ENCODE results near the gene PLD1.

PLD1 gene

DNA sequence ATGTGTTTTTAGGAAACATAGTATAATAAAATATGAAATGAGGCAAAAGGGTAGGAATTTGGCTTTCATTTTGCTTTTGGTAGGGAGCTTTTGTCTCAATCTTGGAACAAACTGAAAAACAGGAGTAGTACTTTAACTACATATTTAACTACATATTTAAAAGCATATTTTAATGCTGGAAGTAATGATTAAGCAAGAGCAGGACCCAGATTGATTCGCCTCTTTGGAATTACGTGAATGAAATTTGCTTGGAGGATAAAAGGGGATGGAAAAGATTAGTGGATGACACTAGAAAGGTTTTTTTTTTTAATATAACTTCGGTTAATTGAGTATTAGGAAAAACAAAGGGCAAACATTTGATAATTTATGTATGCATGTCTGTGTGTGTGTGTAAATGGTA lies 21.7 kb upstream of the PLD1 start:
- DNase-seq (ENCODE audit: extremely low read depth, low read depth): no peak
- TF ChIP-seq, protein P1, sequence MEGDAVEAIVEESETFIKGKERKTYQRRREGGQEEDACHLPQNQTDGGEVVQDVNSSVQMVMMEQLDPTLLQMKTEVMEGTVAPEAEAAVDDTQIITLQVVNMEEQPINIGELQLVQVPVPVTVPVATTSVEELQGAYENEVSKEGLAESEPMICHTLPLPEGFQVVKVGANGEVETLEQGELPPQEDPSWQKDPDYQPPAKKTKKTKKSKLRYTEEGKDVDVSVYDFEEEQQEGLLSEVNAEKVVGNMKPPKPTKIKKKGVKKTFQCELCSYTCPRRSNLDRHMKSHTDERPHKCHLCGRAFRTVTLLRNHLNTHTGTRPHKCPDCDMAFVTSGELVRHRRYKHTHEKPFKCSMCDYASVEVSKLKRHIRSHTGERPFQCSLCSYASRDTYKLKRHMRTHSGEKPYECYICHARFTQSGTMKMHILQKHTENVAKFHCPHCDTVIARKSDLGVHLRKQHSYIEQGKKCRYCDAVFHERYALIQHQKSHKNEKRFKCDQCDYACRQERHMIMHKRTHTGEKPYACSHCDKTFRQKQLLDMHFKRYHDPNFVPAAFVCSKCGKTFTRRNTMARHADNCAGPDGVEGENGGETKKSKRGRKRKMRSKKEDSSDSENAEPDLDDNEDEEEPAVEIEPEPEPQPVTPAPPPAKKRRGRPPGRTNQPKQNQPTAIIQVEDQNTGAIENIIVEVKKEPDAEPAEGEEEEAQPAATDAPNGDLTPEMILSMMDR (IDR thresholded peaks at IDR 0.05; ENCODE audit: low read depth, low read length, missing control alignments): no peak

DNA sequence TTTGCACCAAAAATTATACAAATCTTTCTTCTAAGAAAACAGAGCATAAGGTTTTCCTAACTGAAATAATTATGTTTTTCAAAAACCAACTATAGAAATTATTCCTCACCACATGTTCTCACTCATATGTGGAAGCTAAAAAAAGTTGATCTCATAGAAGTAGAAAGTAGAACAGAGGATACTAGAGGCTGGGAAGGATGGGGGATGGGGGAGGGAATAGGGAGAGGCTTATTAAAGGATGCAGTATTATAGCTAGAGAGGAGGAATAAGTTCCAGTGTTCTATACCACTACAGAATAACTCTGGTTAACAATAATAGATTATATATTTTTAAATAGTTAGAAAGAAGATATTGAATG lies 20.2 kb upstream of the PLD1 start:
- no peak overlapping the region for H3K4me3 ChIP-seq (replicated peaks; ENCODE audit: low read depth, low read length)
- no peak for DNase-seq (ENCODE audit: extremely low read depth, low read depth)
- TF ChIP-seq, protein P1 (IDR thresholded peaks at IDR 0.05; ENCODE audit: low read depth, low read length, missing control alignments): no peak

More for the DNA sequence above, 21.7 kb upstream of the PLD1 start:
- no peak overlapping the region for H3K4me3 ChIP-seq (replicated peaks; ENCODE audit: low read depth, low read length)

DNA sequence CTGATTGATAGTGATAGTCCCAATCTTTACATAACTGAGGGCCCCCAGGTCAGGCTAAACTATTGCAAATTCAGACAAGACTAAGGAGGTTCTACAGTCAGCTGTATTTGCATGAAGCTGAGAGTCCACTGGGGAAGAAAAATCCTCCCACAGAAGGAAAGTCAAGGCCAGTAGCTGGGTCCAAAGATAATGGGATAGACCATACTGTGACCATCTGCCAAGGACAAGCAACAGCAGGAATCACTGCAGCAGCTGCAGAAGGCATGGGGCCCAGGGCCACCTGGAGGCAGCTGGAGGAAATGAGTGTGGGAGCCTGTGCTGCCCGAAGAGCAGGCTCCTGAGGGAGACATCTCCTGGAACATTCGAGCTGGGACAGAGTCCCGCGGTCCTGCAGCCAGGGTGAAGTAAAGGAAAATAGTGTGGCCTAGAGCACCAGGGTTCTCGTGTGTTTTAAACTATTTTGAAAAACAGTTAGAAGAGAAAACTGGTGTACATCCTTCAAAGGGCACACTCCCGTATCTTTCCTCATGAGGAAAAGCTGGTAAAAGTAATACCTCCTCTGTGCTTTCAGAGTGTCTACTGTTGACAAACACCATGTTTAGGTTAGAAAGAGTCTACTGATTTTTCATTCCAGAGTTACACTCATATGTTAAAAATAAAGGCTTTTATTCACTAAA lies 19.7 kb upstream of the PLD1 start:
- peak; percentile 71 for DNase-seq (ENCODE audit: extremely low read depth, low read depth)
- TF ChIP-seq, protein P1 (IDR thresholded peaks at IDR 0.05; ENCODE audit: low read depth, low read length, missing control alignments): peak; percentile 77
- H3K4me3 ChIP-seq (replicated peaks; ENCODE audit: low read depth, low read length): no peak overlapping the region

DNA sequence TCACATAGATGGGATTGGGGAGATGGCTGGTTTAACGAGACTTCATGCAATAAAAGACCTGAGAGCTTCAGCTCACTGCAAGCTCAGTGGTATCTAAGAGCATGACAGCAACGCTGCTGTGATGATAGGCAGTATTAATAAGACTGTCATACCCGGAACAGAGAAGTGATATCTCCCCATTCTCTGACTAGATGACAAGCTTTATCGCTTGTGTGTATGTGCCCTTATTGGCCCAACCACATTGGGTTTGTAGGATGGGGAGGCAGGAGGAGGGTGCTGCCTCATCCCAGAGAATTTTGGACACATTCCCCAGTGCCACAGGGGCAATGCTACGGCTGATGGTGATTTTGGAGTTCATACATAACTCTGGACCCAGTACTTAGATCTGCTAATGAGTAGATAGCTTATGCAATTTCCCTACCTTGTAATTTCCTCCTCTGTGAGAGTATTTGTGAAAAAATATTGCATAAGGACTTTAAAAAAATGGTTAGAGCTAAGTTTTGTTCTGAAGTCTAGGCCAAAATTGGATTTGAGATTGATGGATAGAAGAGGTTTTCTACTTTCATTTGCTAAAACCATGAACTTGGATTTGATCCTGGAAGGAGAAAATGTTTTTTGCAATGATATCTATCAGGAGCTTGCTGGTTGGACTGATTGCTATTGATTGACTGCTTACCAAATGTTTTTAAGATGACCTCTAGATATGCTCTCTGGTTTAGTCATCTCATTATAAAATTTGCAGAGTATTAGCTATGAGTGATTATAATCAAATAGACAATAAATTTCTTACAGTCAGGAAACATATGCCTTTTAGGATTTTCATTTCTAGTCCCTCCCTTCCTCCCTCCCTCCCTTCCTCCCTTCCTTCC lies 18.9 kb upstream of the PLD1 start:
- TF ChIP-seq, protein P1 (IDR thresholded peaks at IDR 0.05; ENCODE audit: low read depth, low read length, missing control alignments): no peak
- no peak for DNase-seq (ENCODE audit: extremely low read depth, low read depth)
- H3K4me3 ChIP-seq (replicated peaks; ENCODE audit: low read depth, low read length): no peak overlapping the region

DNA sequence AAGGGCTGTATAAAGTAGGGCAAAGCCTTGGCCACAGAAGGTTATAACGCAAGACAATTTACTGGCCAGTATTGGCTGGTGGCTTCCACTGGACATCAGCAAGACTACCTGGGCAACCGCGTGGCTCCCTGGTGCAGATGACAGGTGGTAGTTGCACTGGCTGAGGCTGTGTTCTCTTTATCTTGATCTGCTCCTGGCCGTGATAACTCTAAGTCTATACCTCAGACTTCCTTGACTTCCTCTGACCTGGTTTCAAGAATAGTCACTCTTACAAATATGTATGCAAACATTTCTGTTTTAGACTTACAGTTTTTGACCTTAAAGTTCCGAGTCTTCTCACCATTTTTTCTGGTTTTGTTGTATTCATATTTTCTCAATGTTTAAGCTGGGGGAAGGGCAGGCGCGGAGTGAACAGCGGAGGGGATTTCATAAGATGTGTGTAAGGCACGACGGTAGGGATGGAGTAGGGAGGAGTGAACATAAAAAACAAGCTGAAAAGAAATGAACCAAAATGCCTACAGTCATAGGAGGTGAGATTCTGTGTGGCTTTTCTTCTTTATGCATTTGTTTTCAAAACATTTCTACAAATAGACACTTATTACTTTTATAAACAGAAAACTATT lies 17.7 kb upstream of the PLD1 start:
- TF ChIP-seq, protein P1 (IDR thresholded peaks at IDR 0.05; ENCODE audit: low read depth, low read length, missing control alignments): no peak
- H3K4me3 ChIP-seq (replicated peaks; ENCODE audit: low read depth, low read length): no peak overlapping the region
- DNase-seq (ENCODE audit: extremely low read depth, low read depth): no peak

DNA sequence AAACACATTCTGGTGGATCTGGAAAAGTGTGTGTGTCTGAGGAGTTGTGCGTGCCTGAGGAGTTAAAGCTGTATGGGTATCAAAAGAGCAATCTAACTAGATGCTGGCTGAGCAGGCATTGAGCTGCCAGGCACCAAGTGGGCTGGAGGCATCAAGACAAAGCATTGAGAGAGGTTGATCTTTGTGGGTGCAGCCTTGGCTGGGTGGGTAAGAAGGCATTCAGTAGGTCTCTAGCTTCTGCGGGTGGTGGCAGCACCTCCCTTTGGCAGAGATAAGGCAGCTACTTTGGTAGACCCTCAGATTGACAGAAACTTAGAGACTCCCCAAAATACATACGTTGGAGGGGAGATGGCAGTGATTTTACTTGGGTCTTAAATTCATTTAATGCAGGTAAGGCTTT lies 17.1 kb upstream of the PLD1 start:
- TF ChIP-seq, protein P1 (IDR thresholded peaks at IDR 0.05; ENCODE audit: low read depth, low read length, missing control alignments): no peak
- DNase-seq (ENCODE audit: extremely low read depth, low read depth): no peak
- H3K4me3 ChIP-seq (replicated peaks; ENCODE audit: low read depth, low read length): no peak overlapping the region

All from HFF-Myc (cell line).